Endodermal cell (in vitro differentiated cells): Measurements from ENCODE around the gene THSD4. TPM values are rescaled to one million over a fixed set of nuclear protein-coding genes. Genes with fewer than 3 reads are reported as not detected.

ENCODE experiments used
- DNase-seq: peaks from one replicate; pipeline ENCODE4 v3.0.0-alpha.2; 2017
- H3K27ac ChIP-seq: 2 replicates; pipeline ENCODE4 v1.5.1; 2013; ENCODE audit warnings: mild to moderate bottlenecking, low read depth, low read length, moderate library complexity
- H3K27me3 ChIP-seq: 2 replicates; pipeline ENCODE4 v1.6.1; 2013; ENCODE audit warnings: mild to moderate bottlenecking, low read length, moderate library complexity; ENCODE audit not compliant: insufficient read depth, control insufficient read depth, poor library complexity, severe bottlenecking
- H3K36me3 ChIP-seq: 2 replicates; pipeline ENCODE4 v1.7.0; 2013; ENCODE audit warnings: mild to moderate bottlenecking, low read length, moderate library complexity; ENCODE audit not compliant: control insufficient read depth, insufficient read depth
- H3K4me1 ChIP-seq: one replicate; pipeline ENCODE4 v1.7.0; 2013; ENCODE audit warnings: low read length; ENCODE audit not compliant: control insufficient read depth, insufficient read depth
- H3K4me3 ChIP-seq: 2 replicates; pipeline ENCODE4 v1.5.1; 2013; ENCODE audit warnings: mild to moderate bottlenecking, low read length, moderate library complexity
- H3K9ac ChIP-seq: 2 replicates; pipeline ENCODE4 v1.6.1; 2013; ENCODE audit warnings: mild to moderate bottlenecking, low read length, moderate library complexity; ENCODE audit not compliant: poor library complexity, severe bottlenecking; ENCODE audit errors: extremely low read depth
- H3K9me3 ChIP-seq: 2 replicates; pipeline ENCODE4 v1.6.1; 2013; ENCODE audit warnings: mild to moderate bottlenecking, low read length, moderate library complexity; ENCODE audit not compliant: control insufficient read depth
- H3K27ac Mint-ChIP-seq: 2 replicates; pipeline ENCODE4 v1.8.0; 2020; ENCODE audit warnings: mixed read lengths
- H3K27me3 Mint-ChIP-seq: 2 replicates; pipeline ENCODE4 v1.8.0; 2021; ENCODE audit warnings: mild to moderate bottlenecking, mixed read lengths; ENCODE audit not compliant: insufficient read depth
- H3K36me3 Mint-ChIP-seq: 2 replicates; pipeline ENCODE4 v1.8.0; 2020; ENCODE audit warnings: low read depth, mixed read lengths
- H3K4me1 Mint-ChIP-seq: 2 replicates; pipeline ENCODE4 v1.8.0; 2020; ENCODE audit warnings: mixed read lengths
- H3K4me3 Mint-ChIP-seq: 2 replicates; pipeline ENCODE4 v1.8.0; 2020; ENCODE audit warnings: mild to moderate bottlenecking, moderate library complexity, mixed read lengths
- H3K9me3 Mint-ChIP-seq: 2 replicates; pipeline ENCODE4 v1.8.0; 2020; ENCODE audit warnings: mild to moderate bottlenecking, mixed read lengths
- WGBS, 2 experiments: methylation state at CpG; one replicate each; pipeline versions ENCODE4 v1.1.5 to v1.1.7; 2013; ENCODE audit warnings: missing lambda C conversion rate in 2 of 2, mixed read lengths in 1 of 2; ENCODE audit not compliant: insufficient coverage in 1 of 2, insufficient read length in 1 of 2; 5-methylcytosine and 5-hydroxymethylcytosine counted together
- total RNA-seq, 2 donors: library from RNA; stranded (reverse); fragmentation: NEBNext Ultra II Directional in 1 of 2; extraction: Animal tissue kit (Norgen Biotek cat#: 25700) in 1 of 2; gene quantifications; 2 replicates in 1 of 2; 3 replicates in 1 of 2; pipeline ENCODE4 v1.2.1, GENCODE V29; 2021
- TF ChIP-seq, protein P1 (sequence below): fragments of 200-600 bp; sonication (generic); conservative IDR thresholded peaks from 2 replicates; pipeline ENCODE4 v1.5.0; 2021; ENCODE audit warnings: antibody characterized with exemption, mild to moderate bottlenecking

THSD4 gene
- total RNA-seq, 2 donors from 2014 or later, result 4.6 to 5.4 TPM

DNA sequence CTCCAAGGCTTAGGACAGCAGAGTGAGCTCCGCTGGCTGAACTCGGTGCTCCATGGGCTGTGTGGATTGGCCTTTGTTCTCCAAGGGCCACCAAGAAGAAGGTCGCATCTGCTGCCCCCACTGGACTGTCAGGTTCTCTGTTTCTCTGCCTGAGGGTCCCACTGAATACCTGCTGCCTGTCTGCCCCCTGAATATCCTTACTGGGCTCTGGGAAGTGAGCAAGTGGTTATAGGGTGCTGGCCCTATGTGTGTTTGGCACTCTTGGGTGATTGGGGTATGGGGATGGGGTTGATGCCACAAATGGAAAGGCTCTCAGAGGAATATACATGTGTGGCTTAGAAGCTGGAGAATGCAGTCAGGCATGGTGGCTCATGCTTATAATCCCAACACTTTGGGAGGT lies 82.3 kb downstream of the THSD4 start:
- H3K9ac ChIP-seq, result no peak overlapping the region
- Mint-ChIP-seq H3K4me3 (no peak overlapping the region), H3K4me1 (peaks cover 10% of the 10 kb centered on the region)

DNA sequence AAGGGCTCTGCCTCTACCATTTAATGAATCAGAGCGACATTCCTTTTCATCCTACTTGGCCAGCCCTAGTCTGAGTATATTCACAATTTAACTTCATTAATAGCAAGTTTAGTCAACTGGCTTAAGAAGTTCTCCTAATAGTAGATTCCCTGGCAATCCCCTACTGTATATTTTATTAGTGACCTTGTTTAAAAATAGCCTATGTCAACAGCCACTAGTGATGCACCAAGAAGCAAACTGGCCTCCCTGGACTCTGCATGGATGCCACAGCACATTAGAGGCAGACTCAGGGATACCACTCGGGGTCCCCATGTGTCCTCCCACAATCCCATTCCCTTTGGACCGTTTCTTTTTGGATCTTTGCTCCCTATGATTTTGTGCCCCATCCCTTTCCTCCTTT lies 83.6 kb downstream of the THSD4 start:
- H3K9ac ChIP-seq, result no peak overlapping the region
- H3K4me3 ChIP-seq, result no peak overlapping the region
- no peaks in the 10 kb centered on the region for H3K9me3 Mint-ChIP-seq
- H3K9me3 ChIP-seq, result no peaks in the 10 kb centered on the region
- no peaks in the 10 kb centered on the region for H3K27me3 ChIP-seq
- no peak overlapping the region for H3K27ac Mint-ChIP-seq
- no peak overlapping the region for H3K27ac ChIP-seq
- TF ChIP-seq, protein P1, sequence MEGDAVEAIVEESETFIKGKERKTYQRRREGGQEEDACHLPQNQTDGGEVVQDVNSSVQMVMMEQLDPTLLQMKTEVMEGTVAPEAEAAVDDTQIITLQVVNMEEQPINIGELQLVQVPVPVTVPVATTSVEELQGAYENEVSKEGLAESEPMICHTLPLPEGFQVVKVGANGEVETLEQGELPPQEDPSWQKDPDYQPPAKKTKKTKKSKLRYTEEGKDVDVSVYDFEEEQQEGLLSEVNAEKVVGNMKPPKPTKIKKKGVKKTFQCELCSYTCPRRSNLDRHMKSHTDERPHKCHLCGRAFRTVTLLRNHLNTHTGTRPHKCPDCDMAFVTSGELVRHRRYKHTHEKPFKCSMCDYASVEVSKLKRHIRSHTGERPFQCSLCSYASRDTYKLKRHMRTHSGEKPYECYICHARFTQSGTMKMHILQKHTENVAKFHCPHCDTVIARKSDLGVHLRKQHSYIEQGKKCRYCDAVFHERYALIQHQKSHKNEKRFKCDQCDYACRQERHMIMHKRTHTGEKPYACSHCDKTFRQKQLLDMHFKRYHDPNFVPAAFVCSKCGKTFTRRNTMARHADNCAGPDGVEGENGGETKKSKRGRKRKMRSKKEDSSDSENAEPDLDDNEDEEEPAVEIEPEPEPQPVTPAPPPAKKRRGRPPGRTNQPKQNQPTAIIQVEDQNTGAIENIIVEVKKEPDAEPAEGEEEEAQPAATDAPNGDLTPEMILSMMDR, result no peak
- peaks cover 17% of the 10 kb centered on the region for H3K27me3 Mint-ChIP-seq
- H3K36me3 ChIP-seq, result no peaks in the 10 kb centered on the region
- H3K4me1 Mint-ChIP-seq, result peaks cover 20% of the 10 kb centered on the region
- H3K4me1 ChIP-seq, result no peaks in the 10 kb centered on the region
- no peak for DNase-seq
- WGBS, 2 experiments, result 85% methylated on average over 3 of the region's 3 CpGs
- no peaks in the 10 kb centered on the region for H3K36me3 Mint-ChIP-seq
- no peak overlapping the region for H3K4me3 Mint-ChIP-seq

More for the DNA sequence above, 82.3 kb downstream of the THSD4 start:
- Mint-ChIP-seq H3K27me3 (peaks cover 15% of the 10 kb centered on the region), H3K9me3 (no peaks in the 10 kb centered on the region), H3K27ac (no peak overlapping the region), H3K36me3 (no peaks in the 10 kb centered on the region)
- H3K36me3 ChIP-seq, result no peaks in the 10 kb centered on the region
- 80 to 84% methylated on average over 2 to 3 of the region's 3 CpGs for WGBS, 2 experiments
- no peaks in the 10 kb centered on the region for H3K27me3 ChIP-seq
- no peaks in the 10 kb centered on the region for H3K4me1 ChIP-seq
- no peak for DNase-seq
- no peak overlapping the region for H3K4me3 ChIP-seq
- no peaks in the 10 kb centered on the region for H3K9me3 ChIP-seq
- no peak overlapping the region for H3K27ac ChIP-seq
- TF ChIP-seq, protein P1, result no peak

DNA sequence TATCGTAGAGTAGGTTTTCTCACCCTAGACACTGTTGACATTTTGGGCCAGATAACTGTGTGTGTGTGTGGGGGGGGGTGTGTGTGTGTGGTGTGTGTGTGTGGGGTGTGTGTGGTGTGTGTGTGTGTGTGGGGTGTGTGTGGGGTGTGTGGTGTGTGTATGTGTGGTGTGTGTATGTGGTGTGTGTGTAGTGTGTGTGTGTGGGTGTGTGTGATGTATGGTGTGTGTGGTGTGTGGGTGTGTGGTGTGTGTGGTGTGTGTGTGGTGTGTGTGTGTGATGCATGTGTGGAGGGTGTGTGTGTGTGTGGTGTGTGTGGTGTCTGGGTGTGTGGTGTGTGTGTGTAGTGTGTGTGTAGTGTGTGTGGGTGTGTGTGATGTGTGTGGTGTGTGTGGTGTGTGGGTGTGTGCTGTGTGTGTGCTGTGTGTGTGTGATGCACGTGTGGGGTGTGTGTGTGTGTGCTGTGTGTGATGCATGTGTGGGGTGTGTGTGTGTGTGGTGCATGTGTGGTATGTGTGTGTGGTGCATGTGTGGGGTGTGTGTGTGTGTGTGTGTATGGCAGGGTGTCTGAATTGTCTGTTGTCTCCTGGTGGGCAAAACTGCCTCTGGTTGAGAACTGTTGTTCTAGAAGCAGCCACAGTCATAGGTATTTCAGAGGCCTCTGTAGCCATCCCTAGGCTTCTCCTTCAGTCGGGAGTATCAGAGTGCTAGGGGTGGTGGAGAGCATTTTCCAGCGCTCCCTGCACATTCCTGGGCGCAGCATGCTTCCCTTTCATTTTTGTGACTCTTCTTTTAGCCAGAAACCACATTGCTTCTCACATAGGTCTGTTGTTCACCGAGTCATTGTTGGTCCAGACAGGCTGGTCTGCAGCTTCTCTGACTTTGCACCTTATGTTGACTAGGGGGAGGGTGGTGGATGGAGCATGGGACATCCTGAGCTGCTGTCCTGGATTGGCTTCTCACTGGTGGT lies 84.4 kb downstream of the THSD4 start:
- no peak for DNase-seq
- Mint-ChIP-seq H3K9me3 (no peaks in the 10 kb centered on the region), H3K27ac (no peak overlapping the region), H3K27me3 (peaks cover 21% of the 10 kb centered on the region), H3K4me3 (no peak overlapping the region), H3K4me1 (peaks cover 26% of the 10 kb centered on the region), H3K36me3 (no peaks in the 10 kb centered on the region)
- H3K4me3 ChIP-seq, result no peak overlapping the region
- WGBS, 2 experiments, result 80 to 96% methylated on average over 3 to 6 of the region's 6 CpGs
- H3K36me3 ChIP-seq, result no peaks in the 10 kb centered on the region
- no peak overlapping the region for H3K27ac ChIP-seq
- H3K9me3 ChIP-seq, result no peaks in the 10 kb centered on the region
- peaks cover 5% of the 10 kb centered on the region for H3K27me3 ChIP-seq
- no peak overlapping the region for H3K9ac ChIP-seq
- TF ChIP-seq, protein P1, result no peak
- no peaks in the 10 kb centered on the region for H3K4me1 ChIP-seq
